ENCODE data around the gene RNF157.
"Not testable (repeated sequence)": the region's sequence is repeated elsewhere in the genome, so short reads cannot be mapped to it uniquely, and the experiment has no call there.

Gene RNF157

GRCh38 chr17:76189247-76189646 lies 51.0 kb downstream of the RNF157 start:
- Histone ChIP-seq H3K4me1 (ENCODE audit: control insufficient read depth, low read length) (peaks cover 34% of the 10 kb centered on the region), H3K9me2 (replicated peaks; ENCODE audit: control insufficient read depth, low read length) (no peaks in the 10 kb centered on the region), H3F3A (ENCODE audit: control insufficient read depth, insufficient read depth) (peaks cover 10% of the 10 kb centered on the region), H3K79me2 (ENCODE audit: control insufficient read depth, low read length) (no peaks in the 10 kb centered on the region), H3K9me3 (ENCODE audit: control insufficient read depth, insufficient read depth, low read length) (no peaks in the 10 kb centered on the region), H3K27ac (ENCODE audit: low read depth, low read length) (no peak overlapping the region), H3K36me3 (ENCODE audit: control insufficient read depth, low read length) (no peaks in the 10 kb centered on the region), H3K27me3 (ENCODE audit: control insufficient read depth, low read length) (peaks cover 44% of the 10 kb centered on the region), H4K20me1 (ENCODE audit: control insufficient read depth, insufficient read depth, low read depth, low read length) (no peaks in the 10 kb centered on the region), H3K4me3 (ENCODE audit: low read length) (no peak overlapping the region), H3K4me2 (ENCODE audit: low read length) (no peak overlapping the region)
- no peak for TF ChIP-seq EZH2phosphoT487 (IDR thresholded peaks at IDR 0.05; ENCODE audit: borderline replicate concordance, low read length)
- no peak for TF ChIP-seq CTCF (IDR thresholded peaks at IDR 0.05; ENCODE audit: low read depth, low read length, poor library complexity, severe bottlenecking)

GRCh38 chr17:76188213-76189016 lies 51.9 kb downstream of the RNF157 start:
- no peak for TF ChIP-seq EZH2phosphoT487 (IDR thresholded peaks at IDR 0.05; ENCODE audit: borderline replicate concordance, low read length)
- peak; percentile 15 for TF ChIP-seq CTCF (IDR thresholded peaks at IDR 0.05; ENCODE audit: low read depth, low read length, poor library complexity, severe bottlenecking)
- Histone ChIP-seq H3K27ac (ENCODE audit: low read depth, low read length) (no peak overlapping the region), H3K4me2 (ENCODE audit: low read length) (no peak overlapping the region), H3K9me2 (replicated peaks; ENCODE audit: control insufficient read depth, low read length) (no peaks in the 10 kb centered on the region), H4K20me1 (ENCODE audit: control insufficient read depth, insufficient read depth, low read depth, low read length) (no peaks in the 10 kb centered on the region), H3K9me3 (ENCODE audit: control insufficient read depth, insufficient read depth, low read length) (no peaks in the 10 kb centered on the region), H3K79me2 (ENCODE audit: control insufficient read depth, low read length) (no peaks in the 10 kb centered on the region), H3K36me3 (ENCODE audit: control insufficient read depth, low read length) (no peaks in the 10 kb centered on the region), H3K27me3 (ENCODE audit: control insufficient read depth, low read length) (peaks cover 39% of the 10 kb centered on the region), H3K4me3 (ENCODE audit: low read length) (no peak overlapping the region), H3F3A (ENCODE audit: control insufficient read depth, insufficient read depth) (peaks cover 10% of the 10 kb centered on the region), H3K4me1 (ENCODE audit: control insufficient read depth, low read length) (peaks cover 36% of the 10 kb centered on the region)

GRCh38 chr17:76186774-76187173 lies 53.5 kb downstream of the RNF157 start:
- H3K27ac ChIP-seq (ENCODE audit: low read depth, low read length); H3K9me3 ChIP-seq (ENCODE audit: control insufficient read depth, insufficient read depth, low read length); H3K36me3 ChIP-seq (ENCODE audit: control insufficient read depth, low read length); H3K4me3 ChIP-seq (ENCODE audit: low read length); H3K79me2 ChIP-seq (ENCODE audit: control insufficient read depth, low read length); H4K20me1 ChIP-seq (ENCODE audit: control insufficient read depth, insufficient read depth, low read depth, low read length); H3K9me2 ChIP-seq (replicated peaks; ENCODE audit: control insufficient read depth, low read length); H3K4me2 ChIP-seq (ENCODE audit: low read length); H3F3A ChIP-seq (ENCODE audit: control insufficient read depth, insufficient read depth): not testable (repeated sequence)
- peaks cover 25% of the 10 kb centered on the region for H3K27me3 ChIP-seq (ENCODE audit: control insufficient read depth, low read length)
- H3K4me1 ChIP-seq (ENCODE audit: control insufficient read depth, low read length): peaks cover 36% of the 10 kb centered on the region

- no peaks in the 10 kb centered on the region for H3K9me2 ChIP-seq (replicated peaks; ENCODE audit: control insufficient read depth, low read length)
- peaks cover 36% of the 10 kb centered on the region for H3K4me1 ChIP-seq (ENCODE audit: control insufficient read depth, low read length)
- H3K79me2 ChIP-seq (ENCODE audit: control insufficient read depth, low read length): no peaks in the 10 kb centered on the region
- TF ChIP-seq EZH2phosphoT487 (IDR thresholded peaks at IDR 0.05; ENCODE audit: borderline replicate concordance, low read length) (no peak), CTCF (IDR thresholded peaks at IDR 0.05; ENCODE audit: low read depth, low read length, poor library complexity, severe bottlenecking) (no peak)
- no peaks in the 10 kb centered on the region for H4K20me1 ChIP-seq (ENCODE audit: control insufficient read depth, insufficient read depth, low read depth, low read length)
- H3K9me3 ChIP-seq (ENCODE audit: control insufficient read depth, insufficient read depth, low read length): no peaks in the 10 kb centered on the region
- H3F3A ChIP-seq (ENCODE audit: control insufficient read depth, insufficient read depth): peaks cover 6% of the 10 kb centered on the region; the same call in 1 of the 2 replicates
- H3K4me3 ChIP-seq (ENCODE audit: low read length): no peak overlapping the region
- H3K27ac ChIP-seq (ENCODE audit: low read depth, low read length): no peak overlapping the region
- no peak overlapping the region; the same call in 1 of the 2 replicates for H3K4me2 ChIP-seq (ENCODE audit: low read length)
- no peaks in the 10 kb centered on the region for H3K36me3 ChIP-seq (ENCODE audit: control insufficient read depth, low read length)
- peaks cover 16% of the 10 kb centered on the region for H3K27me3 ChIP-seq (ENCODE audit: control insufficient read depth, low read length)
These were observed 56.0 kb downstream of the RNF157 start for GRCh38 chr17:76184290-76184689.

Measured in DOHH2 (cell line).